Mesothelial cell of epicardium (in vitro differentiated cells): Measurements from ENCODE around the gene CALD1. TPM values are rescaled to one million over a fixed set of nuclear protein-coding genes. Genes with fewer than 3 reads are reported as not detected.

Experiments used
- DNase-seq, 2 experiments: peaks; one replicate each; pipeline ENCODE4 v3.0.0; 2021; ENCODE audit warnings: low spot score in 2 of 2; ENCODE audit not compliant: unreplicated experiment in 2 of 2
- H3K27ac Mint-ChIP-seq: 2 replicates; pipeline ENCODE4 v1.8.0; 2021; ENCODE audit warnings: mixed read lengths
- H3K27me3 Mint-ChIP-seq: 2 replicates; pipeline ENCODE4 v1.8.0; 2021; ENCODE audit warnings: low read depth, mixed read lengths
- H3K36me3 Mint-ChIP-seq: 2 replicates; pipeline ENCODE4 v1.8.0; 2021; ENCODE audit warnings: mixed read lengths
- H3K4me1 Mint-ChIP-seq: 2 replicates; pipeline ENCODE4 v1.8.0; 2021; ENCODE audit warnings: mixed read lengths
- H3K4me3 Mint-ChIP-seq: 2 replicates; pipeline ENCODE4 v1.8.0; 2021; ENCODE audit warnings: mild to moderate bottlenecking, moderate library complexity, mixed read lengths
- H3K9me3 Mint-ChIP-seq: 2 replicates; pipeline ENCODE4 v1.8.0; 2021; ENCODE audit warnings: mixed read lengths
- CTCF ChIP-seq: fragments of 200-600 bp; sonication (generic); IDR thresholded peaks from one replicate; pipeline ENCODE4 v1.5.0; 2021; ENCODE audit warnings: antibody characterized with exemption; ENCODE audit not compliant: unreplicated experiment
- total RNA-seq: library from RNA; stranded (reverse); gene quantifications from 3 replicates; pipeline ENCODE4 v1.2.1, GENCODE V29; 2021

The CALD1 gene
- total RNA-seq, 1 donor from 2014 or later: 191 TPM

- no peaks in the 10 kb centered on the region for H3K27me3 Mint-ChIP-seq
- no peak for TF ChIP-seq CTCF
- no peaks in the 10 kb centered on the region for H3K36me3 Mint-ChIP-seq
- H3K4me3 Mint-ChIP-seq: no peak overlapping the region
- DNase-seq: no peak
- peaks cover 60% of the 10 kb centered on the region for H3K4me1 Mint-ChIP-seq
- no peaks in the 10 kb centered on the region for H3K9me3 Mint-ChIP-seq
- no peak overlapping the region for H3K27ac Mint-ChIP-seq
These were observed 108.8 kb downstream of the CALD1 start for GRCh38 chr7:134888141-134888740.

- Mint-ChIP-seq H3K27ac (peak overlapping the region; percentile 95), H3K4me3 (peak overlapping the region; percentile 75)
These were observed 111.1 kb downstream of the CALD1 start for GRCh38 chr7:134890246-134891240.

GRCh38 chr7:134891262-134891695, 111.8 kb downstream of the CALD1 start:
- Mint-ChIP-seq H3K4me3 (peak overlapping the region; percentile 75), H3K27me3 (no peaks in the 10 kb centered on the region), H3K27ac (peak overlapping the region; percentile 95), H3K9me3 (peaks cover 16% of the 10 kb centered on the region), H3K36me3 (peaks cover 19% of the 10 kb centered on the region), H3K4me1 (peaks cover 65% of the 10 kb centered on the region)
- no peak for TF ChIP-seq CTCF
- DNase-seq: peak; percentile 42 to 70

More at GRCh38 chr7:134890246-134891240, 111.1 kb downstream of the CALD1 start:
- TF ChIP-seq CTCF: no peak
- H3K27me3 Mint-ChIP-seq: no peaks in the 10 kb centered on the region
- H3K9me3 Mint-ChIP-seq: peaks cover 9% of the 10 kb centered on the region
- peaks cover 72% of the 10 kb centered on the region for H3K4me1 Mint-ChIP-seq
- peaks cover 11% of the 10 kb centered on the region for H3K36me3 Mint-ChIP-seq
- DNase-seq: peak in 1 of 2 experiments; percentile 70

GRCh38 chr7:134891696-134892678, 112.6 kb downstream of the CALD1 start:
- Mint-ChIP-seq H3K4me3 (peak overlapping the region; percentile 75), H3K4me1 (peaks cover 59% of the 10 kb centered on the region), H3K27me3 (no peaks in the 10 kb centered on the region), H3K36me3 (peaks cover 26% of the 10 kb centered on the region), H3K9me3 (peaks cover 22% of the 10 kb centered on the region), H3K27ac (peak overlapping the region; percentile 95)
- no peak for TF ChIP-seq CTCF
- DNase-seq: no peak

GRCh38 chr7:134892963-134893362, 113.5 kb downstream of the CALD1 start:
- peak overlapping the region; percentile 95 for H3K27ac Mint-ChIP-seq
- peak overlapping the region; percentile 75 for H3K4me3 Mint-ChIP-seq
- H3K4me1 Mint-ChIP-seq: peaks cover 52% of the 10 kb centered on the region
- H3K9me3 Mint-ChIP-seq: peaks cover 25% of the 10 kb centered on the region
- no peak for DNase-seq
- H3K27me3 Mint-ChIP-seq: no peaks in the 10 kb centered on the region
- H3K36me3 Mint-ChIP-seq: peaks cover 28% of the 10 kb centered on the region
- TF ChIP-seq CTCF: no peak
